NOMO-1 (cell line): ENCODE measurements around the gene PDGFD.

Experiments
- DNase-seq, 2 experiments: peaks; one replicate each; lab custom pipeline; 2025; ENCODE audit not compliant: unreplicated experiment in 2 of 2; lab: John Stamatoyannopoulos, UW

PDGFD gene

DNA sequence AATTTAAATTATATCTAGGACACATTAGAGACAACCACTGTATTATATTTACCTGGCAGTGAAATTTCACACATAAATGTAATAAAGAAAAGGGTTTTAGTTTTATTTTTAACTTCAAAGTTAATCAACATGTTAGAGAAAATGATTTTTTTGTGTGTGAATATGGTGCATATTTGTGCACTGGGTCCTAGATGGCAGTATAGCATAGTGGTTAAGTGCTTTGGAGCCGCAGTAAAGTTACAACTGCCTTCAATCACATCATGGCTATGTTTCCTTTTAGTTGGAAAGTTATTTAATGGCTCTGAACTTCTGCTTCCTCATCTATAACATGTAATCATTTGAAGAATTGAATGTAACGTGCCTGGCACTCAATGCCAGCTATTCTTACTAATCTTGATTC is 236.4 kb downstream of the PDGFD start:
- DNase-seq = peak; percentile 65 to 89

DNA sequence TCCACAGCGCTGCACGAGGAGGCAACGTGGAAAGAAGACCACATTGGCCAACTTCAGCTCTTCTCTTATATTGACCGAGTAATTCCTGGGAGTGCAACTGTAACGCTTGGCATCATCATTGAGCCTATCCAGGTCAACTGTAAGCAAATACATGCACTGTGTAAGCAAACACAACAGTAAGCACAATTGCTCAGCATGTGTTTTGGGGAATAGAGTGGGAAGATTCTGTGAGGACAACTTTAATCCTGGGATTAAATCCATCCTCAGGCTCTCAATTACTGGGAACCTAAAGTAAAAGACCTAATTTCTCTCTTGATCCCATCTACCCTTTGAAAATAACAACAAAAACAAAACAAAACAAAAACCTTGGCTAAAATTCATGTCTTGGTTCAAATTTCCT is 237.0 kb downstream of the PDGFD start:
- DNase-seq = no peak

DNA sequence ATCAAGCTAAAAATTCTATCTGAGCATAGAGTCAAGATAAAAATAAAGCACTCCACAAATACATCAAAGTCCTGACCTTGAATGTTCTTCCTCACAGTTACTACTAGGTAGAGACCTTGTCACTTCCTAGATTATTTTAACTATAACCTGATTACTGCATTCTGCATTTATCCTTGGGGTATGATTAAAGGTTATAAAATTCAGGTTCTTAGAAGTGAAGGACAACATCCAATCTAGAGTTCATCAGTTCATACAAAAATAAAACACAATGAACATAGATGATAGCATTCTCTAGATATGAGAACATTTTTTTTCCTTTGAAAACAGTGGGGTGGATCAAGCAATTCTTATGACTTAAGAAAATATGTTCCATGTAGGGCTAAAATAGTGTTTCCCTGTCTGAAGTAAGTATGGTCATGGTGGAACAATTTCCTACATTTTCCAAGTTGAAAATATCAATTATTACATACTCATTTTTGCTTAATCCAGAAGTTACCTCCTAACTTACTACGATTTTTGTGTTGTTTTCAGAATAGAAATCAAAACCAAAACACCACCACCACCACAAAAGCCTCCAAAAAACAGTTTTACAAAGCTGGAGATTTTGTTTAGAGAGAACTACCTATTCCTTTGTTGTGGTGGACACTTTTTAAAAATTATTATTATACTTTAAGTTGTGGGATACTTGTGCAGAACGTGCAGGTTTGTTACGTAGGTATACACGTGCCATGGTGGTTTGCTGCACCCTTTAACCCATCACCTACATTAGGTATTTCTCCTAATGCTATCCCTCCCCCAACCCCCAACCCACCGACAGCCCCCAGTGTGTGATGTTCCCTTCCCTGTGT is 239.6 kb downstream of the PDGFD start:
- no peak for DNase-seq

DNA sequence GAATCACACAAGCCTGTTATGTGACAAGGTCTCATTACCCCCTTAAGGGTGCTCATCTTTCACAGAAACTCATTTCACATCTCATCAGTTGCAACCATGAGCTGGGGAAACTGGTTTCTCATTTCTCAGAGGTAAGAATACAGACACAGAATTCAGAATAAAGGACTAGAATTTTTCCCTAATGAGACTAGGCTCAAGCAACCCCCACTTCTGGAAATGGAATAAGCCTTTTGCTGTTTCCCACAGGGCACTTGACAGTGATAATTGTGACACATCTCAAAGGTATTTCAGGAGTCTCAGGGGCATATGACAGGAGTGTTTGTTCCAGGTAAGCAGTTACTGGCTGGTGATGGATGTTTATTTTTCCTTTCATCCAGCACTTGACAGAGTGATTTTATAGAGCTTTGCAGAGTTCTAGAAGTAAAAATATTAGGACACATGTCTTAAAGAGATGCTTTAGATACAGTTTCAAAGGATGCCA is 240.5 kb downstream of the PDGFD start:
- DNase-seq = no peak

DNA sequence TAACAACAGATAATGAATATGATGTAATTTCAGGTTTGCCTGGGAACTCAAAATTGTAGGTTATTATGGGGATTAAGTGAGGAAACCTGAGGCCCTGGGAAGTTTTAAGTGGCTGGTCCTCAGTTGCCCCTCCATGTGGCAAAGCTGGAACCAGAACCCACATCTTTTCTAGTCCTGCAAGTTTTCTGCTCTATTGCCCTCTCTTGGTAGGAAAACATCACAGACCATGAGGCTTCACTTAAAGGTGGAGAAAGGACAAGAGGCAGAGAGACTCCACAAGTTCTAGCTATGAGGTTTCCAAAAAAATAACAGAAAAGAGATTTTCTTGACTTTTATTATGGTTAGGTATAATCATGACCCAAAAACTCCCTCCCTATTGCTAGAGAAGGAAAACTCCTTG is 243.0 kb downstream of the PDGFD start:
- DNase-seq = no peak

DNA sequence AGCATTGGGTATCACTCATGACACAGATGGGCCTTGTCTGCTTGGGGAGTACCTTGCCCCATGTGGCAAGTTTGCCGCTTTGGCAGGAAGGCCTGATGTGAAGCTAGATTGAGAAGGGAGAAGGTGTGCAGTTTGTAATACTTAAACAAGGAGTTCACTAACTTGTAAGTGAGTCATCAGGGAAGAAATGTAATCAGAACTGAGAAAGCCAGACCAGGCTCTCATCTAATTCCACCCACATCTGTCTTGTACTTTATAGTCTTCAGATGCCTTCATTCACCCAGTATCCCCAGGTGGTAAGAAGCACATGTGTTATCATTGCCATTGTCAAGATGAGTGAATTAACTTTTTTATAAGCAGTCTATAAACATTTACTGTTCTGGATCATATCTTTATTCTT is 243.5 kb downstream of the PDGFD start:
- no peak for DNase-seq

DNA sequence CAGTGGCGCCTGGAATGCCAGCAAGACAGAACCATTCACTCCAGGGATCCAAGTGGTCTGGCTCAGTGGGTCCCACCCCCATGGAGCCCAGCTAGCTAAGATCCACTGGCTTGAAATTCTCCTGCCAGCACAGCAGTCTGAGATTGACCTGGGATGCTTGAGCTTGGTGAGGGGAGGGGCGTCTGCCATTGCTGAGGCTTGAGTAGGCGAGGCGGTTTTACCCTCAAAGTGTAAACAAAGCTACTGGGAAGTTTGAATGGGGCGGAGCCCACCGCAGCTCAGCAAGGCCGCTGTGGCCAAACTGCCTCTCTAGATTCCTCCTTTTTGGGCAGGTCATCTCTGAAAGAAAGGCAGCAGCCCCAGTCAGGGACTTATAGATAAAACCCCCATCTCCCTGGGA is 253.2 kb downstream of the PDGFD start:
- no peak for DNase-seq

DNA sequence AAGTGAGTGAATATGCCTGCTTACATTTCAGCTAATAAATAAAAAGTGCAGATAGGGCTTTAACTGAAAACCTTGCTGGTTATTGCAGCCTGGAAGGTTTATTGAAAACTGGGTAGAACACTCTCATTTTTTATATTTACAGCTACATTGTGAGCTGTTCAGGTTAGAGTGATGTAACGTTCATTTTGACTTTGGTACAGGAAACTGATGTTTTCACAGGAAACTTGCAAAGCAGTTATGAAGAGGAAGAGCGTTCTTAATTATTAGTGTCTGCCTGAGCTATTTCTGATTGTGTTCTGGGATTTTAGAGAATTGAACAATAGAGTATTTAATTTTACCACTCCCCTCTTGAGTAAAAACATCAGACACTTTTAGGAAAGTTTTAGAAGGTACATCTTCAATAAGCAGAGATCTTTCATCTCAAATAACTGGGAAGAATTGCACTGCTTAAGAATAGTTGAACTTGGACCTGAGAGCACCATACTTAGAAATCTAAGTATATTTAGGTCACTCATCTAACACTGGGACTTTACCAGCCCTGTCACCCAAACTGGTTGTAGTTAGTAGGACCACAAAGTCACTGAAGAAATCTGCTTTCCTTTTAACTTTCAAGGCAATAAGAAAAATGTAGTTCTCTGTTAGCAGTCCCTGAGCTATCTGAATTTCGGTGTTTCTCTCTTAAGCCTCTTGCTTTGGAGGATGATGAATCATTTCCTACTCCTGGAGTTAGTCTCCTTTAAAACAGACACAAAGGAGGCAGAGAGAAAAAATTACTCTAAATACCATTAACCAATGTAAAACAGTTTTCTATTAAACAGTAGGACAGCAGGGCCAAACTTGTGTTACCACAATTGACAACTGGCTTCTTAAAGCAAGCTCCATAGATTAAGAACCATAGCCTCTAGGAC is 256.1 kb downstream of the PDGFD start:
- peak in 1 of 2 experiments; percentile 48 for DNase-seq

DNA sequence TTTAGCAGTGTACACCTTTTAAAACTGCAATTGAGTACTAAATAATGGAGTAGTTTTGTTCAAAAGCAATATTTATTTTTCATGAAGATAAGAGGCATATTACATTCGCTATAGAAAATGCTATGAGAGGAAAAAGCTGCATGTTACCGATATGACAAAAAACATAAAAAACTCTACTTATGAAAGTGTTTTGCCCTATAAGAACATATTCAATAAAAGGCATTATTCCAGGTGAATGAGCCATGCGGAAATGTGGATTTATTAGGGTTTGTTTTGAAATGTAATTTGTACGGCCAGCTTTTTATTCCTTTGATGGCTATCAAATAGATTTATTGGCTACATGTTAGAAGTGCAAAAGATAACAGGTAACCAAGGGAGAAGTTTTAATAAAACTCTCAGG is 256.8 kb downstream of the PDGFD start:
- no peak for DNase-seq

DNA sequence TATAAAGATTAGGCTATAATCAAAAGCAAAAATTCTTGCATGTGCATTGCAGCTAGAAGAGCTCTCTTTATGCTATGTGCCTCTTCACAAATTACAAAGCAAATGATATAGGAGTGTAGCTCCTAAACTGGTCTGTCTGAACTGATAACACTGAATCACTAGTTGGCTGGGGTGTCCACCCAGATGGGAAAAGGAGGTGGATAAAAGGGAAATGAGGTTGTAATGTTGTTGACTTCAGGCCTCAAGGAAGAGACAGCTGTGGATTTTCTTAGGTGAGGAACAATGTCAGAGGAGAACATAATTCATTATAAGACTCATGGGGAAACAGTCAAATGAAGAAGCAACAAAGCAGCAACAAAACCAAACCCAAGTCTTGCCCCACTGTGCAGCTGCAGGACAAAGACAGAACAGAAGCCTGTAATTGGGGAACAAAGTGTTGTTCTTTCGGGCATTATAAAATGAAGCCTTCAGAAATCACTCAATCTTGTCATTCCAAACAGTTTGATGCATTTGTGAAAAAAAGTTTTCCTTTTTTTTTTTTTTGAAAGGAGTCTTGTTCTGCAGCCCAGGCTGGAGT is 257.6 kb downstream of the PDGFD start:
- DNase-seq = peak; percentile 41 to 79

DNA sequence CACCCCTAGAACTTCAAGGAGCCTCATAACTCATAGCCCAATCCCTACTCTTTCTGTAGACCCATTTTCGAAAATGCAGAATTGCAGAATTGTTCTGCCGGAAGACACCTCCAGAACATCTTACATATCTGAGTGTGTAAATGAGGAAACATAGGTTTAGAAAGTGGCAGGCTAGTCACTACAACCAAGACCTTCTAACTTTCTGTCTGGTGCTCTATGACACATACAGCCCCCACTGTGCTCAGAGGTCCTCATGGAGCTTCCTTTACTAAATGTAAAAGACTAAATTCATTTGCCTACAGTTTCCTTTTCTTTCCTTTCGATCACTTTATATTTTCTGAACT is 259.7 kb downstream of the PDGFD start:
- peak in 1 of 2 experiments; percentile 39 for DNase-seq

DNA sequence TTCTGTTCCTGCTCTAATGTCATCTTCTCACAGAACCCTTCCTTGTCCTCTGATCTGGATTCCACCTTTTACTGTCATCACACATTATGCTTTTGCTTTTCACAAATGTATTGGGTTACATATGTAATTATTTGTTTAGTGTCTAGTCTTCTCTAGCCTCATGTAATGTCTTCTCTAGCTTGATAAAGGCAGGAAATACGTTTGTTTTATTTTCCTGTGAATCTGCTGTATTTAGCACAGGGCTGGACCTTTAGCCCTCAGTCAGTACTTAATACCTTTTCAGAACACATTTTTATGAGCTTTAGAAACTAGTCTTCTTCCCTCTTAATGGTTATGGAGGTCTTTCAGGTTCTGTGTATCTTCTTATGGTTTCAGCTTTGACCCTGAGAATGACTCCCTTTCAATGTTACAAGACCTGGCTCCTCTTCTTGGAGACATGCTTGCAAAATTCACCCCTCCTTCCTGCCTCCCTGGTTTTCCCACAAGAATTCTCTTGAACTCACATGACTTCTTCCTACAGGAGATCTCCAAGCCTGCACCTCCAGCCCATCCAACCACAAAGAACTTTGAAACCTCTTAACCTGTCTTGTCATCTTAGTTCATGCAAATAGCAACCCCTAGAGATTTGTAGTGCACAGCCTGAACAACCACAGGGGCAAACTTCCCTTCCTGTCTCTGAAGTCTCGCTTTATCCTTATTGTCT is 260.2 kb downstream of the PDGFD start:
- DNase-seq = peak in 1 of 2 experiments; percentile 39

DNA sequence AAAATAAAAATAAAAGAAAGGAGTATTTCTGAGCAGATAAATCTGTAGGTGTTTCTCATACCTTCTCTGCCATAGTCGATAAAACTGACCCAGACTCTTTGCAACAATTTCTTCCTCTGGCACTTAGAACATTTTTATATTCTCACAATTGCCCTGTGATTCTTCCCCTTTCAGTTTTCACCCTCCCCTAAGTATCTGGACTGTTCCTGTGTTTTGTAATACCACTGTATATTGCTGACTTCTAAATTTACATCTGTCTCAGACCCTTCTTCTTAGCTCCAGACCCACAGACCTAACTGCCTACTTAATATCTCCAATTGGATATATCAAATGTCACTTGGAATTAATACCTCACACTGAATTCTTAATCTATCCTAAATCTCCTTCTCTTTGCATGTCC is 261.0 kb downstream of the PDGFD start:
- DNase-seq = peak; percentile 39 to 73

DNA sequence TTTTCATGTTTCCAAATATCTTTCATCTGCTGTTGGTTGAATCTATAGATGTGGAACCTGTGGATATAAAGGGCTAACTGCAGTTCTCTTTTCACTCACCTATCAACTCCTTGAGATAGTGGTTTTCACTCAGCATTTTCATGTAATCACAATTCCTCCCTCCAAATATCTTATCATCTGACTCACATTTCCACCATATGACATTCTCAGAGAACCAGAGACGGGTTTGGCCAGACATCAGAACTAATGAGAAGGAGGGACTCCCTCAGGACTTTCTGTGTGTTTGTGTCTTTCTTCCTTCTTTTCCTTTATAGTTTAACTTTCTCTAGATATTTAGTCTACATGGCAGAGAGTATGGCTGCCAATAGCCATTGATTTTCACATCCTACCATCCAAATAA is 262.3 kb downstream of the PDGFD start:
- no peak for DNase-seq

DNA sequence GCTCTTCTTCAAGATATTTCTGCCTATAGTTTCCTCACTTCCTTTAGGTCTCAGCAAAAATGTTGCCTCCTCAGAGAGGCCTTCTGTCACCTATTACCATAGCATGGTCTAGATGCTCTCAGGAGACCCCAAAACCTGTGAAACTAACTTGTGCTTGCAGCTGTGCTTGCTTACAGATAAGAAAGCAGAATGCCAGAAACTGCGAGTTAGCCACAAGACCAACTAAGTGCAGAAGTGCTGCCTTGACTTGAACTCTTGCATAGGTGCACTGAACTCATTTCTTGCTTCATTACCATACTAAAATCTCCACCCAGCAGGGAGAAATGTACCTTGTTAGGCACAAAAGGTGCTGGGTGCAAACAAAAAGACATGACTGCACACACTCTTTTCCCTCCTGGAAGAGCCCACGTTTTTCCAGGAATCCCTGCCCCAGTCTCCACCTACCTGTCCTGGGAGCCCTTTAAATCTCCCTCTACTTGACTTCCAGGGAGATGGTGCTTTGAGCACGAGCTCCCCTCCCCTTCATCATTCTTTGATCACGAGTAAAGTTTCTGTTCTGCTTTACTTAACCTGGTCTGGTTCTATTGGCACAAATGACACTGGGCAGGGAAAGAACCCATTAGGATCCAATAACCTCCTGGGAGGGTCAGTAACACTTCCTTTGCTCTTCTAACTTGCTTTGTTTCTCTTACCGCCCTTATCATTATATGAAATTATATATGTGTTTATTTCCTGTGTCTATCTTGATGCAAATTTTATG is 265.2 kb downstream of the PDGFD start:
- DNase-seq = peak in 1 of 2 experiments; percentile 23

DNA sequence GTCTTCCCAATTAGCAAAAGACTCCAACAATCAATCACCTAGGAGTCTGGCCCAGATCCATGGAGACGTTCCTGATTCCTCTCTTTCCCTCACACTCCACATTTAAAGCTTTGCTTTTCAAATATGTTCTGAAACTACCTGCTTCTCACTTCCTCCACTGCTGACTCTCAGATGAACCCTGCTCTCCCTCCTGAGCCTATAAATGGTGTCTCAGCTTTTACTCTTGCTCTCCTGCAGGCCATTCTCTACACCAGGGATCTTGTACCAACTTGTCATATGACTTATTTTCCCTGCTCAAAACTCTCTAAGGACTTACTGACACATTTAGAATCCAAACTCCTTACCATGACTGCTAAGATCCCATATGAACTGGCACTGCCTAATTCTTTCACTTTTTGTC is 265.9 kb downstream of the PDGFD start:
- peak in 1 of 2 experiments; percentile 10 for DNase-seq

DNA sequence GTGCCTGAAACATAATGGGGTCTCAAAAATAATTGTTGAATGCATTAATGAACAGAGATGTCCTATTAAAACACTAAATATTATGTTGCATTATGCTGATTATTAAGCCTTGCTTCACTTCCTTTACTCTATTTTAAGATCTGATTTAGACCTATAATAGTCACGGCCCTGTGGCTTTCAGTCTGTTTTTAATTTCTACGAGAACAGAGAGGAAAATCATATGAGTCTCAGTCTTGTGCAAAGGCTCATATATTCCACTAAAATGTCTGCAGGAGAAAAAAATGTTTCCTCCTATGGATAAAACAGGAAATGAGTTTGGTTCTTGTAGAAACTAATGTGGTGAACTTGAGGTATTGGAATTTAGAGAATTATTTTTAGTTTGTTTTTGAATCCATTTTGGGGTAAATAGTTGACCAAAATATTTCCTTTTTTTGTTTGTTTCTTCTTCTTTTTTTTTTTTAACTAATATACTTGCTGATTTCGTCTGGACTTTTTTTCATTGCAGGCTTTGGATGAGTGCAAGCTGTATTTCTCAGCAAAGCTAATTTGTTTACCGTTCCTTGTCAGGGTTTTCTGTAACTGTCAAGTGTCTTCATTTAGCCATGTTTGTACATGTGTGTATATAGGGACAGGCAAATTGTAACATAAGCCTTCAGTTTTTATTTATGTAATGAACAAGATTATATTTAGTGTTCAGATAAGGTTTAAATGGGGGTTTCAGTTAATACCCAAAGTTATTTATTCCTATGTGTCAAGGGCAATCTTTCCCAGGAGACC is 266.6 kb downstream of the PDGFD start:
- peak; percentile 13 to 63 for DNase-seq

DNA sequence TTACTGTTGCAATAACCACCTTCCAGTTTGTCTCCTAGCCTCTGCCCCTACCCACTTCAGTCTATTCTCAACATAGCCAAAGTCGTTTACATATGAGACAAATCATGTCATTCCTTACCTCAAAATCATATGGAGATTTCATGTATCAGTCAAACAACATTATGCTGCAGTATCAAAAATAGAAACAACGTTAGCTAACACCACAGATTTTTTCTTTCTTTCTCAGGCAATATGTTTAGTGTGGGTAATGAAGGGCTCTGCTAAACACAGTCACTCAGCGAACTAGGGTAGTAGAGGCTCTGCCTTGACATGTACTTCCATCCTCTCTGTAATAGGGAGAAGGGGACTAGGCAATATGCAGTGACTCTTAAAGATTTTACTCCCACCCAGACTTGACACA is 268.8 kb downstream of the PDGFD start:
- no peak for DNase-seq

DNA sequence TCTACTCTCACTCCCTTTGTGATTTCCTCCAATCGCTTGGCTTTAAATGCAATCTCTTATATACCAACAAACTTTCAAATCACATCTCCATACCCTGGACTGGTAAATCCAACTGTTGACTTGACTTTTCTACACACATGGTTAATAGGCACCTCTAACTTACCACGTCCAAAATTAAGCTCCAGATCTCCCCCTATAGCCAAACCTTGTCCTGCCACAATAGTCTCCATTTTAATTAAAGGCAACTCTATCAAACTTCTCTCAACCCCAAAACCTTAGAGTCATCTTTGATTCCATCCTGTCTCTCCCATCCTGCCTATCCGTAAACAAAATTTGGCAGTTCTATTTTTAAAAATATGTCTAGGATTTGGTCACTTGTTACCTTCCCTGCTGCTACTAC is 269.3 kb downstream of the PDGFD start:
- no peak for DNase-seq
